Measurements from ENCODE around the gene PARD3B. TPM values are rescaled to one million over a fixed set of nuclear protein-coding genes. Genes with fewer than 3 reads are reported as not detected.

The PARD3B gene
- total and polyA plus RNA-seq, 7 donors = 3.2 to 64.0 (median 42.5) TPM

GRCh38 chr2:205138735-205139134, 593.5 kb downstream of the PARD3B start:
- Histone ChIP-seq H3K4me1 (no peaks in the 10 kb centered on the region), H3K27me3 (no peaks in the 10 kb centered on the region), H3K4me3 (no peak overlapping the region), H3K9me3 (no peaks in the 10 kb centered on the region), H3K27ac (no peak overlapping the region), H3K36me3 (no peaks in the 10 kb centered on the region)
- 96 to 98% methylated on average over 2 of the region's 2 CpGs for WGBS, 2 donors
- no peak for DNase-seq
- intact Hi-C loops (cut with DNase I) = no loop called here
- TF ChIP-seq, protein P1, sequence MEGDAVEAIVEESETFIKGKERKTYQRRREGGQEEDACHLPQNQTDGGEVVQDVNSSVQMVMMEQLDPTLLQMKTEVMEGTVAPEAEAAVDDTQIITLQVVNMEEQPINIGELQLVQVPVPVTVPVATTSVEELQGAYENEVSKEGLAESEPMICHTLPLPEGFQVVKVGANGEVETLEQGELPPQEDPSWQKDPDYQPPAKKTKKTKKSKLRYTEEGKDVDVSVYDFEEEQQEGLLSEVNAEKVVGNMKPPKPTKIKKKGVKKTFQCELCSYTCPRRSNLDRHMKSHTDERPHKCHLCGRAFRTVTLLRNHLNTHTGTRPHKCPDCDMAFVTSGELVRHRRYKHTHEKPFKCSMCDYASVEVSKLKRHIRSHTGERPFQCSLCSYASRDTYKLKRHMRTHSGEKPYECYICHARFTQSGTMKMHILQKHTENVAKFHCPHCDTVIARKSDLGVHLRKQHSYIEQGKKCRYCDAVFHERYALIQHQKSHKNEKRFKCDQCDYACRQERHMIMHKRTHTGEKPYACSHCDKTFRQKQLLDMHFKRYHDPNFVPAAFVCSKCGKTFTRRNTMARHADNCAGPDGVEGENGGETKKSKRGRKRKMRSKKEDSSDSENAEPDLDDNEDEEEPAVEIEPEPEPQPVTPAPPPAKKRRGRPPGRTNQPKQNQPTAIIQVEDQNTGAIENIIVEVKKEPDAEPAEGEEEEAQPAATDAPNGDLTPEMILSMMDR (IDR thresholded peaks at IDR 0.05) = no peak
- TF ChIP-seq POLR2AphosphoS5 (IDR thresholded peaks at IDR 0.05) (no peak), POLR2A (IDR thresholded peaks at IDR 0.05) (no peak), EP300 (IDR thresholded peaks at IDR 0.05) (no peak)

GRCh38 chr2:205139822-205140463, 594.7 kb downstream of the PARD3B start:
- TF ChIP-seq EP300 (IDR thresholded peaks at IDR 0.05) (no peak), POLR2AphosphoS5 (IDR thresholded peaks at IDR 0.05) (peak; percentile 15 to 66 (median 36))
- H3K27ac ChIP-seq = no peak overlapping the region
- no peak for DNase-seq
- H3K27me3 ChIP-seq = no peaks in the 10 kb centered on the region
- H3K9me3 ChIP-seq = no peaks in the 10 kb centered on the region
- WGBS, 2 donors = 57 to 83% methylated on average over 8 of the region's 8 CpGs
- intact Hi-C loops (cut with DNase I) = no loop called here
- H3K36me3 ChIP-seq = no peaks in the 10 kb centered on the region
- no peak overlapping the region for H3K4me3 ChIP-seq
- H3K4me1 ChIP-seq = no peaks in the 10 kb centered on the region

DNA sequence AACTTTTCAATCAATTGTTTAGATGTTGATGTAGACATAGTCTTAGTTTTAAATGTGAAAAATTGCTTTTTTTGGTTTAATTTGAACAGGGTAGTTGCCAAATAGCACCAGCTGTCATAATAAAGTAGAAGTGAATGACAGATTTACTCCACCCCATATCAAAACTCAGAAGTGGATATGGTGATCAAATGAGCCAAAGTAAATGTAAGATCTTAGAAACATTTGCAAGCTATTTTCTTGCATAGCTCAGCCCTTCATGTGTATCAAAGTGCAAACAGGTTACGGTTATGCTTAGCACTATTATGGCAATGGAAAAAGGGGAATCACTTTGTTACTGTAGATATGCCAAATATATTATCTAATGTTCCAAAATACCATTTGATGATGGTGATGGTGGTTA, 596.1 kb downstream of the PARD3B start:
- 49 to 87% methylated on average over 1 of the region's 1 CpG for WGBS, 2 donors
- Histone ChIP-seq H3K36me3 (no peaks in the 10 kb centered on the region), H3K4me3 (no peak overlapping the region), H3K4me1 (no peaks in the 10 kb centered on the region), H3K27ac (no peak overlapping the region), H3K9me3 (no peaks in the 10 kb centered on the region), H3K27me3 (no peaks in the 10 kb centered on the region)
- intact Hi-C loops (cut with DNase I) = no loop called here
- no peak for DNase-seq
- TF ChIP-seq, protein P1 (IDR thresholded peaks at IDR 0.05) = no peak
- TF ChIP-seq EP300 (IDR thresholded peaks at IDR 0.05) (no peak), POLR2A (IDR thresholded peaks at IDR 0.05) (no peak), POLR2AphosphoS5 (IDR thresholded peaks at IDR 0.05) (no peak)

DNA sequence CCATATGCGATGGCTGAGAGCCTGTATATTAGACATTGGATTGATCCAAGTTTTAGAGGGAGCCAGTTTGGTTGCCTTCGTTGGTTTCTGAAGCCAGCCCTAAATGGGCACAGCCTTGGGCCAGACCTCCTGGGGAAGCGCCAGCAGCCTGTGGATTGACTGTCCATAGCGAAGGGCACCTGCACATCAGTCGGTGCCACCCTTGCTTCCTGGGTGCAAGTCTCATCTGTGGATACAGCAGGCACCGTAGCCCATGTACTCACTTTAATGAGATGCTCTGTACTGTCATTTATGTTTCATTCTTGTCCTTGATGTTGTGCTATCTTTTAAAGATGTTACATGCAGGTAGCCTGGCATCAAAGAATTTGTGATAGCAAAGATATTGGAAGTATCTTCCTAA, 600.6 kb downstream of the PARD3B start:
- Histone ChIP-seq H3K27ac (no peak overlapping the region), H3K4me3 (no peak overlapping the region), H3K4me1 (peaks cover 0 to 9% (median 0%) of the 10 kb centered on the region in 4 donors), H3K27me3 (no peaks in the 10 kb centered on the region), H3K9me3 (no peaks in the 10 kb centered on the region), H3K36me3 (no peaks in the 10 kb centered on the region)
- 95 to 96% methylated on average over 6 of the region's 6 CpGs for WGBS, 2 donors
- no peak for DNase-seq
- intact Hi-C loops (cut with DNase I) = no loop called here
- TF ChIP-seq POLR2AphosphoS5 (IDR thresholded peaks at IDR 0.05) = no peak

DNA sequence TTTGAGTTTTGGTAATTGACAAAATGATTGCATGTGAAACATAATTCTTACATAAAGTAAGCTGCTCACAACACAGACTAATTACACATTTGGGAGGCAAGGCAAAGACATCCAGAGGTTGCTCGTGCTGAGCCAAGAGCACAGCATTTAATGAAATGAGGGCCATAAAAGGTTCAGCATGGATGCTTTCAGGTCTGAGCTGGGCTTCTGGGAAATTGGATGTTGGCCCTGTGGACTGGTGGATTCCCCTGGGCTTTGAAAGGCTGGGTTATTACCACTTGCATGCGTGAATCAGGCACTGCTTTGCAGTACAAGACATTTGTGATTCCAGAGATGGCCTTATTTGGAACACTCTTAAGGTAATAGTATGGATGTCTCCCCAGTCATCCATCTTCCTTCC, 603.5 kb downstream of the PARD3B start:
- Histone ChIP-seq H3K4me3 (no peak overlapping the region), H3K9me3 (no peaks in the 10 kb centered on the region), H3K36me3 (no peaks in the 10 kb centered on the region), H3K27me3 (no peaks in the 10 kb centered on the region), H3K27ac (no peak overlapping the region), H3K4me1 (peaks cover 0 to 9% (median 0%) of the 10 kb centered on the region in 4 donors)
- 82 to 90% methylated on average over 2 of the region's 2 CpGs for WGBS, 2 donors
- DNase-seq = no peak
- TF ChIP-seq POLR2AphosphoS5 (IDR thresholded peaks at IDR 0.05) (no peak), EP300 (IDR thresholded peaks at IDR 0.05) (no peak), POLR2A (IDR thresholded peaks at IDR 0.05) (no peak)
- TF ChIP-seq, protein P1 (IDR thresholded peaks at IDR 0.05) = no peak
- intact Hi-C loops (cut with DNase I) = no loop called here

DNA sequence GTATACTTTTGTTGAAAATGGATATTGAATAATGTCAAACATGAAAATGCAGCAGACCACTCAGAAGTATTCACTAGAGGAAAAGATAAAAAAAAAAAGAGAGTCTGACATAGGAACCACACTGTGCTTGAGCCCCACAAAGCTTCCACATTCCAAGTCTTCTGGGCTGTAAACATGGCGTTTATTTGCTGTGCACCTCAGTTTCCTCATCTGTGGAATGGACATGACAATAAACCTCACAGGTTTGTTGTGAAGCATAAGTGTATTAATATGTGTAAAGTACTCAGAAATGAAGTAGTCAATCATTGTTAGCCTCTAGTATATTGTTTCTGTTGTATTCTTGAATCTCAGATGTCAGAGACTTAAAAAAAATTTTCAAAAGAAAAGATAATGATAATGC, 611.2 kb downstream of the PARD3B start:
- no peak overlapping the region for H3K27ac ChIP-seq
- intact Hi-C loops (cut with DNase I) = no loop called here
- no peaks in the 10 kb centered on the region for H3K36me3 ChIP-seq
- H3K27me3 ChIP-seq = no peaks in the 10 kb centered on the region
- H3K4me1 ChIP-seq = peaks cover 0 to 17% (median 9%) of the 10 kb centered on the region in 4 donors
- no peak overlapping the region for H3K4me3 ChIP-seq
- H3K9me3 ChIP-seq = no peaks in the 10 kb centered on the region
- TF ChIP-seq, protein P1 (IDR thresholded peaks at IDR 0.05) = no peak
- TF ChIP-seq POLR2A (IDR thresholded peaks at IDR 0.05) = no peak
- no peak for TF ChIP-seq POLR2AphosphoS5 (IDR thresholded peaks at IDR 0.05)
- no peak for TF ChIP-seq EP300 (IDR thresholded peaks at IDR 0.05)
- DNase-seq = no peak
- 92 to 99% methylated on average over 1 of the region's 1 CpG for WGBS, 2 donors

All from sigmoid colon (tissue), 7 donors.